Measurements from ENCODE around the gene SALL4.
"Not testable (repeated sequence)": the region's sequence is repeated elsewhere in the genome, so short reads cannot be mapped to it uniquely, and the experiment has no call there.

Gene SALL4

GRCh38 chr20:51756653-51757052 is 45.7 kb downstream of the SALL4 start:
- no peak for TF ChIP-seq CTCF (conservative IDR thresholded peaks at IDR 0.05; ENCODE audit: low read depth, low read length)
- no peak for DNase-seq (ENCODE audit: low read depth)
- H3K4me3 ChIP-seq (ENCODE audit: low read length), result no peak overlapping the region

- not testable (repeated sequence) for DNase-seq (ENCODE audit: low read depth); H3K4me3 ChIP-seq (ENCODE audit: low read length)
Observed at GRCh38 chr20:51753220-51753619, 49.1 kb downstream of the SALL4 start.

GRCh38 chr20:51752343-51752951 is 49.9 kb downstream of the SALL4 start:
- no peak for TF ChIP-seq CTCF (conservative IDR thresholded peaks at IDR 0.05; ENCODE audit: low read depth, low read length)
- peak; percentile 51 for DNase-seq (ENCODE audit: low read depth)
- no peak overlapping the region for H3K4me3 ChIP-seq (ENCODE audit: low read length)

- no peak overlapping the region for H3K4me3 ChIP-seq (ENCODE audit: low read length)
- TF ChIP-seq CTCF (conservative IDR thresholded peaks at IDR 0.05; ENCODE audit: low read depth, low read length), result no peak
- no peak for DNase-seq (ENCODE audit: low read depth)
Observed at GRCh38 chr20:51750770-51751388, 51.4 kb downstream of the SALL4 start.

- peak; percentile 96 for DNase-seq (ENCODE audit: low read depth)
- no peak overlapping the region for H3K4me3 ChIP-seq (ENCODE audit: low read length)
- no peak for TF ChIP-seq CTCF (conservative IDR thresholded peaks at IDR 0.05; ENCODE audit: low read depth, low read length)
Observed at GRCh38 chr20:51750037-51750769, 52.1 kb downstream of the SALL4 start.

GRCh38 chr20:51749674-51750036 is 52.7 kb downstream of the SALL4 start:
- DNase-seq (ENCODE audit: low read depth), result no peak
- TF ChIP-seq CTCF (conservative IDR thresholded peaks at IDR 0.05; ENCODE audit: low read depth, low read length), result no peak
- no peak overlapping the region for H3K4me3 ChIP-seq (ENCODE audit: low read length)

- no peak for DNase-seq (ENCODE audit: low read depth)
- TF ChIP-seq CTCF (conservative IDR thresholded peaks at IDR 0.05; ENCODE audit: low read depth, low read length), result no peak
- no peak overlapping the region for H3K4me3 ChIP-seq (ENCODE audit: low read length)
Observed at GRCh38 chr20:51747182-51747911, 55.0 kb downstream of the SALL4 start.

All from retinal pigment epithelial cell (primary cell).